K562 (cell line): ENCODE data around the gene SF3A2. TPM values are rescaled to one million over a fixed set of nuclear protein-coding genes. Genes with fewer than 3 reads are reported as not detected.
A peak's percentile ranks its signal among the peaks of the same experiment; 100 is the strongest.

Experiments
- FOXK1 ChIP-seq: sonication (generic); formaldehyde crosslinking; IDR thresholded peaks from 2 replicates; pipeline ENCODE4 v1.8.0; 2022; ENCODE audit warnings: missing genetic modification reagents, mild to moderate bottlenecking, borderline replicate concordance
- IRF1 ChIP-seq: sonication (generic); formaldehyde crosslinking; IDR thresholded peaks from 2 replicates; pipeline ENCODE4 v1.8.0; 2022; ENCODE audit warnings: missing genetic modification reagents, mild to moderate bottlenecking, borderline replicate concordance
- KDM2B ChIP-seq: fragments of 250-450 bp; sonication (Bioruptor Pico); IDR thresholded peaks from 2 replicates; pipeline ENCODE4 v1.8.0; 2021; ENCODE audit warnings: mild to moderate bottlenecking, moderate library complexity
- RUNX1 ChIP-seq: sonication (generic); IDR thresholded peaks from 2 replicates; pipeline ENCODE4 v1.6.1; 2016; ENCODE audit warnings: antibody characterized with exemption, low read depth
- SP1 ChIP-seq: sonication (generic); formaldehyde crosslinking; IDR thresholded peaks from 2 replicates; pipeline ENCODE4 v1.8.1; 2022; ENCODE audit warnings: mild to moderate bottlenecking, missing genetic modification reagents
- STAT5A ChIP-seq: IDR thresholded peaks from 2 replicates; pipeline ENCODE4 v1.6.1; 2012; ENCODE audit warnings: low read length, inconsistent platforms, borderline replicate concordance
- TAF1 ChIP-seq: IDR thresholded peaks from 2 replicates; pipeline ENCODE4 v1.6.1; 2011; ENCODE audit warnings: mild to moderate bottlenecking, low read length, moderate library complexity; ENCODE audit not compliant: insufficient read depth, control insufficient read depth, severe bottlenecking; ENCODE audit errors: extremely low read depth
- ZBTB12 ChIP-seq: fragments of 250-450 bp; sonication (Bioruptor Pico); IDR thresholded peaks from 2 replicates; pipeline ENCODE4 v1.4.0; 2020
- ZNF277 ChIP-seq: fragments of 250-450 bp; sonication (Bioruptor Pico); IDR thresholded peaks from 2 replicates; pipeline ENCODE4 v1.8.0; 2022; ENCODE audit warnings: inconsistent platforms, mild to moderate bottlenecking, moderate library complexity, borderline replicate concordance
- ZNF318 ChIP-seq, 2 experiments: fragments of 450-650 bp; IDR thresholded peaks; 2 replicates each; pipeline ENCODE4 v1.6.1; 2016; ENCODE audit warnings: mild to moderate bottlenecking in 2 of 2, borderline replicate concordance in 1 of 2, low read depth in 1 of 2, moderate library complexity in 1 of 2
- ZNF707 ChIP-seq: fragments of 250-450 bp; sonication (Bioruptor Pico); conservative IDR thresholded peaks from 2 replicates; pipeline ENCODE4 v1.8.0; 2022; ENCODE audit warnings: inconsistent platforms, mild to moderate bottlenecking, moderate library complexity
- polyA plus RNA-seq, 8 experiments: library from polyadenylated mRNA; depleted of rRNA in 4 of 8; stranded (reverse) in 5 of 8; unstranded in 3 of 8; fragments of >200 nt; fragmentation: Nextera tagmentation in 2 of 8; fragmentation: Illumina TruSeq in 1 of 8; extraction: Ambion mirVana in 2 of 8; extraction: Trizol in 1 of 8; gene quantifications; 2 replicates each; pipeline versions ENCODE4 v1.2.1 to v1.2.3, GENCODE V29; 2011 to 2014; ENCODE audit warnings: inconsistent platforms in 1 of 8, missing spikeins in 1 of 8
- total RNA-seq, 7 experiments: library from RNA; depleted of rRNA in 6 of 7; stranded (reverse); fragments of >200 nt in 6 of 7; fragmentation: Illumina TruSeq in 2 of 7; extraction: Trizol in 2 of 7; gene quantifications; 2 replicates each; pipeline versions ENCODE4 v1.2.1 to v1.2.3, GENCODE V29; 2011 to 2021; ENCODE audit warnings: low replicate concordance in 1 of 7

The SF3A2 gene
- total and polyA plus RNA-seq, 9 of the 15 experiments (the other 6 are each of a cell fraction or from before 2014, with no cell fraction given), result 0.17 to 194 (median 22.8) TPM

GRCh38 chr19:2269244-2270156, 32.9 kb downstream of the SF3A2 start (continued):
- TF ChIP-seq ZNF318 (IDR thresholded peaks at IDR 0.05; ENCODE audit: borderline replicate concordance in 1 of 2, low read depth in 1 of 2), result no peak
- no peak for TF ChIP-seq ZNF707 (CRISPR knock-in tag)
- no peak for TF ChIP-seq KDM2B (CRISPR knock-in tag)
- no peak for TF ChIP-seq FOXK1 (CRISPR knock-in tag)
- TF ChIP-seq SP1 (CRISPR knock-in tag), result peak; percentile 100
- TF ChIP-seq TAF1, result peak; percentile 100
- TF ChIP-seq RUNX1, result 0 out of 2 replicates have a peak, but pooled peaks have one; percentile 19
- TF ChIP-seq IRF1 (CRISPR knock-in tag), result no peak
- TF ChIP-seq ZNF277 (CRISPR knock-in tag), result no peak
- TF ChIP-seq STAT5A, result no peak
- no peak for TF ChIP-seq ZBTB12
